GM10847 (cell line): ENCODE measurements around the gene LRMDA.

ENCODE experiments used
- POLR2A ChIP-seq: IDR thresholded peaks from 2 replicates; pipeline ENCODE4 v1.6.1; 2011; ENCODE audit not compliant: insufficient read length; ENCODE audit errors: extremely low read depth

Gene LRMDA

DNA sequence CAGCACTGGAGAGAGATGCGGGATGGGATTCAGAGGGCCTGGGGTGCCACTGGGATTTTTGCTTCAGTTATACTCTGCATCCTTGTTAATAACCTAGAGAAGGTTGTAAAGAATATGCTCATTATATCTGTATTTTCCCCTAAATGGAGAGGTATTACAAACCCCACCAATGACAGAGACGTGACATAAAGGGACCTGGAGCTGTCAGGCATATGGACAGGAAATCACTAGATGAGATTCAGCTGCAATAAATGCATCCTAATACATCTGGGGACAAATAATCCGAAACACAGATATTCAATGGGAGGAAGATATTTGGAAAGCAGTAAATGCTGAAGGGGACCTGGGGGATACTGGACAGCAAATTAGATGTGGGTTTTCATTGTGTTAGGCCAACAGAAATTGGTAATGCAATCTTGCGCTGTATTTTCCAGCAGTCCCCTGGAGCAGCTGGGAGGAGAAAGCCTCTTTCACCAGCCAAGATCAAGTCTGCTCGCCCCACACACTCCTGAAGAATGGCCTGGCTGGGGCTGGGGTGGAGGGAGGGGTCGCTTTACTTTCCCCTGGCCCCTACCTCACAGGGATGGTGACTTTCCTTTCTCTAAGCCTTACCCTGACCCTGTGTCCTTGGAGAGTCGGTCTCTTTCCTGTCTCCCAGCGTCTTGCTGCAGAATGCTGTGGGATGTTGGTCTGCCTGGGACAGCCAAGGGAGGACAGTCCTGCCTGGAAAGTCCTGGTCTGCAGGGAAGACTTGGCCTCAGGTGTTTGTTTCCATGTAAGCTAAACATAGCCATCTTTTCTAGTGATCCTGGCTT is 653.8 kb downstream of the LRMDA start:
- TF ChIP-seq POLR2A: no peak

DNA sequence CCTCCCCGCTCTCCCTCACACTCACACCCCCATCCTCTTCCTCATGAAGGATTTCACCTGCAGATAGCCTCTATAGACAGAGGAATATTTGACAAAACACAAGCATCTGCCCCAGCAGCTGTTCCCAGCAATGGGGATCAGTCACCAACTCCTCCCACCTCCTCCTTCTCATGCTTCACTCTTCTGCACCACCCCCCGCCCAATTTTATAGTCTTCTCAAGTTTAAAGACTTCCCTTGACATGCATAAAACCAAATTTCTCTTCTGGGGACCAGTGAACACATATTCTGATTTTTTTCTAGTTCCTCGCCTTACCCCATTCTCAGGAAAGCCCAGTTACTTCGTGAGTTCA is 654.4 kb downstream of the LRMDA start:
- TF ChIP-seq POLR2A: no peak

DNA sequence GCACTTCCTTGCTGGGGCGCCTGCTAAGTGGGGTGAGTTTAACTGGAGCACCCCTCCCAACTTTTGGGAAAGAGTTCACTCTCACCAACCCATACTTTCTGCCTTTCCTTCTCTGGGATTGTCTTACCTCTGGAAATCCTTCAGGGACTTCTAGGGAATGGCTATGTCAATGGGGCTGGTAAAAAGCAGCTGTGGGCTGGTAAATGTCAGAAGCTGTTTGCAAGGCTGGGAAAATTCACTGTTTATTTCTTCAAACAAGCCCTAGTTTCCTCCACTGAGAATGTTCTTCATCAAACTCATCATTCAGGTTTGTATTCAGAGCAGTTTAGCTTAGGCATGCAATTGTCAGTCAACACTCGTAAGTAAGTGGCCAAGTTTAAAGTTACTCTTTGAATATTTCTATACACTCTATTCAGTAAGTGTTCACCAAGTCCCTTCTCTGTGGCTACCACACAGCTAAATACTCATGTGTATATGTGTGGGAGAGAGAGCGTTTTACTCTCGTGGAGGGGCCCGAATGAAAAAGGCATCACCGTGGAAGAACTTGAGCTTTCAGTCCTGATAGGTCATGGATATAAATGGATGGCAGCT is 654.8 kb downstream of the LRMDA start:
- TF ChIP-seq POLR2A: no peak

DNA sequence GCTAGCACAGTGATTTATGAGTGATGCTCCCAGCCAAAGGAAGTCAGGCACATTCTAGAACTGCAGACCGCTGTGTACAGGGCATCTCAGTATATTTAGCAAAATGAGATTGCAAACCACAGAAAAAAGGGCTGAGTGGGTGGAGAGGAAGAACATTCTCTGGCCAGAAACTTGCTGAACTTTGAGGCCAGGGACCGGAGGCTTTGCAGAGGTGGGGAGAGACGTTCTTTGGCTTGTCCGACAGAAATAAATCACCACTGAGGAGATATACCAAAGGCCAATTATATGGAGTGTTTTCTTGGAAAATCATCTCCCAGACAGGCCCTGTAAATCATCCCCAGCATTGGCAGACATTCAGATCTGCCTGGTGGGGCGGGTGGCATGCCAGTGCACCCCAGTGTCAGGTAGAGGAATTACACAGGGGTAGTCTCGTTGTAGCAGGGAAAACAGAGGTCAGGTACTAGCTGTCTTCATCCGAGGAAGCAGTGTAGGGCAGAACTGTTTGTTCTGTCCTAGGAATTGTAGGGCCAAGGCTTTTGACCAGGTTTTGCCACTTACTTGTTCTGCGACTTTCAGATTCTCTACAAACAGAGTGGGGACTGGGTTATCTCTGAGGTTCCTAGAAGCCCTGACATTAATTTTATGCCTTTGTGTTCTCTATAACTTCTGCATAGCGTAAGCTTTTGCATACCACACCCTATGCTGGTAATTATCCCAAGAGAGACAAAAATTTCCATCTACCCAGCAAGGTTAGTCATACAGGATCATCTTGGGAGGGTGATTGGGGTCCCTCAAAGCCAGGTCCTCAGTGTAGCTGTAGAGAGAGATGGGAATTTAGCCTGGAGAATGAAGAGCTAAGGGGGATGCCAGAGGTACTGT is 655.6 kb downstream of the LRMDA start:
- TF ChIP-seq POLR2A: no peak

DNA sequence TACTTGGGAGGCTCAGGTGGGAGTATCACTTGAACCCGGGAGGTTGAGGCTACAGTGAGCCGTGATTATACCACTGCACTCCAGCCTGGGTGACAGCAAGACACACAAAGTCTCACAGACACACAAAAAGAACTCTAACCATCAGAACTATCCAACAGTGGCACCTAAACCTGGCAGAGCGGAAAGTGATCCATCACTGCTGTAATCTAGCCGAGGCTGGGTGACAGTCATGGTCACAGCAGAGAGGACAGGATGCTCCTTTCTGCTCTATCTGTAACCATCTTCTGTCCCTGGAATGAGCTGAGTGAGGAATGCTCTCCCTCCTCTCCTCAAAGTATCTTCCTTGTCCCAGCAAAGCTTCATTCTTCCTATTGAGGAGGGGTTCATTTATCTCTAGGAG is 656.6 kb downstream of the LRMDA start:
- TF ChIP-seq POLR2A: no peak

DNA sequence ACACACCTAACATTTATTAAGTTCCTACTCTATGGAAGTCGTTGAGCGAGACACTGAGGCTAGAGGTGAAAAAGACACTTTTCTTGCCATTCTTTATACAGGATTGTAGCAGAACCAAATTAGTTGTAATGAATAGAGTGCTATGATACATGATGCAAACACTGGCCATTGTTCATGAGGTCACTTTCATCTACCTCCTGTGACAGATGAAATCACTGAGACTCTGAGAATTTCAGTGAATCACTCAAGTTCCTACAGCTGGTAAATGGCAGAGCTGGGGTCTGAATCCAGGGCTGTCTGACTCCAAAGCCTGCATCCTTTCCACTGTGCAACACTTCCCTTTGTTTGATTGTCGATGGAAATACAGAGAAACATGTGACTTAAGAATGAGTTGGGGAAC is 657.6 kb downstream of the LRMDA start:
- TF ChIP-seq POLR2A: no peak

DNA sequence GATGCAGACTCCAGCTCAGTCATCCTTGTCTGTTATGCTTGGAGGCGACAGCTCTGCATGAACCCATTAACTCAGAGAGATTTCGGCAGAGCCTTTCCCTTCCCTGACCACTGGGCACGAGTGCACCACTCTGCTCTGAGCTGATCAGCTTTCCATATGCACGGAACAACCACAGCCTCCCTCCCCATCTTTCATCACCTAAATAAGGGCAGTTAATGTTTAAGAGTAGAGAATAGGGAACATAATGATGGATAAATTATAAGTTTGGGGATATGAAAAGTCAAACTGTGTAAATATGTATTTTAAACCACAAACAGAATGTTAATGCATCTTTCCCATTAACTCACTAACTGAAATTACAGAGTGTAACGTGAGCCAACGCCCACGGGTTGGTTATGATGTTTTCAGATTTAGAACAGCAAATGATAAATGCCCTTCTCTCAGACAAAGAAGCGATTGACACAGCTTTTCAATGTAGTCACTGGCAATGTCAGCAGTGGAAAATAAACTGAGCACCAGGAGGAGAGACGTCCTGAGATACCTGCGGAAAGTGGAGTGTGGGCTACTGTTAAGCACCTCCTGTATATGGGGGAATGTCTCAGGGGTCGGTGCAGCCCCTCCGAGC is 658.2 kb downstream of the LRMDA start:
- no peak for TF ChIP-seq POLR2A

DNA sequence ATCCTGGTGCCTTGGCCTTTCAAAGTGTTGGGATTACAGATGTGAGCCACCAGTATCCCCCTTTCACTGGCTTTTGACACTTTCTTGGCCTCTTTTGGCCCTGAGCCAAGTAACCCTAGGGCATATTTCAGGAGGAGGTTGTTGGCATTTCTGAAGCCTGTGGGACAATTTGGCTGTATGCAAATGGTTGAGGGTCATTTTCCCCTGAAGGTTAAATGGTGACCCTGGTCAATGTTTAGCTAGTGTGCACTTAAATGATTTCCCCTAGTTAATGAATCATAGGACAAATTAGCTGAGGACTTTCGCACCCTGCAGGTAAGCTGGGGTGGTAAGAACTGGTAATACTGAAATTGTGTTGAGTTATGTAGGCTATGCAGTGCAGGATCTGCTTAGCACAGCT is 660.5 kb downstream of the LRMDA start:
- TF ChIP-seq POLR2A: no peak

DNA sequence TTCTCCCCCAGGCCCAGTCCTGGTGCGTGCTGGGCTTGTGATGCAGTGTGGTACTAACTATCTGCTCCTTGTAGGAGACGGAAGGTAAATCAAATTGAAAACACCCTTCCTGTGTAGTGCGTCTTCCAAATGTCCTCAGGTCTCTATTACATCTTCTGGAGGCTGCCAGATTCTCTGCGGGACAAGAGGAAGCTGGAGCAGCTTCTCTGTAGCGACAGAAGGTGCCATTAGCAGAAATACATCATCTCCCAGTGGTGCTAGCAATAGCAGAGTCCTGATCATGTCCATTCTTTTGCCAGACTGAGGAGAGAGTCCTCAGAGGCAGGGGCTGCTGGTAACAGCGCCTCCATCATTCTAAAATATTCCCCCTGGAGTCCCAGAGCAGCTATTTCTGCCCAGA is 675.2 kb downstream of the LRMDA start:
- TF ChIP-seq POLR2A: no peak

DNA sequence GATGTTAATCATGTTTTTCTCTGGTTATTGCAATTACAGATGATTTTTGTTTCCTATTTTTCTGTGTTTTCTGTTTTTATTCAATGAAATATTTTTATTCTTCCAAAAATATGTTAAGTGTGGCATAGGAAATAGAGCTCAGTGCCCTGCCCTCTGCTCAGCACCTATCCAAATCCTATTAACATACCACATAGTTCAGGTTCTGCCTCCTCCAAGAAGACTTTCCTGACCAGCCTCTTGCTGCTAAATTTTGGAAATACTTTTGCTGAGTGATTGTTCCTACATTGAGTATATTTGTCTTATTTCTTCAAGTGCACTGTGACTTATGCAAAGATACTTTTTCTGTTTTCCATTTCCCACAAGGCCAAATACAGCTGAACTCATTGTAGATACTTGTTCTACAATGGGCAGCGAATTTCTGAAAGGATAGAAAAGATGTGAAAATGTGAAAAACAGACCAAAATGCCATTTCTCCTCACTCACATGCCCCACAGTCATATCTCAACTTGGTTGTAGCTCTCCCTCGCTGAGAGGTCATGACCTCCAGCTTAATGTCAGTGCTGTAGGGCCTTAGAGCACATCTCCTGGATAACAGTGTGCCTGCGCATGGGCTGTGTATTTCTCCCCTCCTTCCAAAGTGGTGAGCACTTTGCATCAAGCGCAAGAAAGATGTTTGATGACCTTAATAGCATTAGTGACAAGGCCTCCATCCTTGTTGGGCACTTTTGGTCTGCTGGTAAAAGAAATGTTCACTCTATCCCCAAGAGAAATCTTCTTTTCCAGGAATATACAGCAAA is 677.3 kb downstream of the LRMDA start:
- no peak for TF ChIP-seq POLR2A

DNA sequence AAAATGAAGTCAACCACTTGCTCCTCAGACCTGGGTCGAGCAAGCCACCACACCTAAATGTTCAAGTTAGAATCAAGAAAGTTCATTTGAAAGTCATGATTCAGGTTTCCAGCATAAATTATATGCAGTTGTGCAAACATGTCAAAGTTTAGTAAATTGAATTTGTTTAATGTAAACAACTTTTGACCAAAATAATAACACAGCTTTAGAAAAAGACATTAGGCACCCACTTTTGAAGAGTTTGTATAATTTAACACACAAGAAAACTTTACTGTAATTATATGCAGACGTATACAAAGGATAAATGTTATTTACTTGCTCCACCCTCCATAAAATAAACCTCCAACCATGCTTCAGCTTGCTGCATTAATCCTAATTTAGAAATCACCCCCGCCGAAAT is 680.0 kb downstream of the LRMDA start:
- TF ChIP-seq POLR2A: no peak

DNA sequence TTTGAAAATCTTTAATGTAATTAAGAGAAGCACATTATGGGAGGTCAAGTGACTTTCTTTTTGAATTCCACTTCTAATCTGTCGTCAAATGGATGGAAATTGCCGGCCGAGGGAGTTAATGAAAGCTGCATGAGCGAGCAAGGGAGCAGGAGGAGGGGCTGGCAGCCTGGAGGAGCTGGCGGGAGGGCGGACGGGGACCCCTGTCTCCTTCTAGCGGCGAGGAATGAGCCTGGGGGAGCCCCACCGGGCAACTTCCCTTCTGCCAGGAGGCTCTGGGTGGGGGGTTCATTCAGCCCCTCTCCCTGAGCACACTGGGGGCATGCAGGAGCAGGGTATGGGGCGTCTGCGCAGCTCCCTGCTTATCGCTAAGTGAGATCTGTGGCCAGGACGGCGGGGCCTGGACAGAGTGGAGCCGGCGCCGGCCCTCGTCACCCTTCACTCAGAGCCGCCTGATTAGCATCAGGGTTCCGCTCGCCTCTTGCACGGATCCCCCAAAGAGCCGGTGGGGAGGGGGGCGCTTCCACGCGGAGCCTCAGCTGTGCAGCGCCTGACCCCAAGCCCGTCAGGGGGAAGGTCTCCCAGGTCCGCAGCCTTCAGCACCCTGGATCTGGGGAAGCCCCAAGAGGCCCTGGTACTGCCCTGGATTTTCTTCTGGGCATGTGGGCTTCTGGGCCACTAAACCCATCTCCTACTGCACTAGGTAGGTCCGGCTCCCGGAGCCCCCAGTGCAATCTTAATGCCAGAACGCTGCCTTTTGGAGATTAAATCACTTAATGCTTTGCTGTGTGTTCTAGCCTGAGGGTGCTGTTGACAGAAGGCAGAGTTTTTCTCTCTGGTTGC is 680.8 kb downstream of the LRMDA start:
- TF ChIP-seq POLR2A: no peak

DNA sequence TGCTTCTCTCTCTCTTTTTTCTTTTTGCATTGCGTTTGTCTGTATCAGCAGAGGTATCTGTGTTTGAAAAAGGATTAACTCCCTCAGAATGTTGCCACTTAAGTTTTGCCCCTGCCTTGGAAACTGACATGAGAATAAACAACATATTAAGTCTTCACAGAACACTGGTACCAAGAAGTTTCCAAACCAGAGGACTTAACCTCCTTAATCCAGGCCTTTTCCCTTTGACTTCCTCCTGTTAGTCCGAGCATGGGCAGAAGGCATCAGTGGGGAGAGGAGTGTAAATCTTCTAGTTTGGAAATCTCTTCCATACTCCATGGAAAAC is 681.4 kb downstream of the LRMDA start:
- TF ChIP-seq POLR2A: no peak

DNA sequence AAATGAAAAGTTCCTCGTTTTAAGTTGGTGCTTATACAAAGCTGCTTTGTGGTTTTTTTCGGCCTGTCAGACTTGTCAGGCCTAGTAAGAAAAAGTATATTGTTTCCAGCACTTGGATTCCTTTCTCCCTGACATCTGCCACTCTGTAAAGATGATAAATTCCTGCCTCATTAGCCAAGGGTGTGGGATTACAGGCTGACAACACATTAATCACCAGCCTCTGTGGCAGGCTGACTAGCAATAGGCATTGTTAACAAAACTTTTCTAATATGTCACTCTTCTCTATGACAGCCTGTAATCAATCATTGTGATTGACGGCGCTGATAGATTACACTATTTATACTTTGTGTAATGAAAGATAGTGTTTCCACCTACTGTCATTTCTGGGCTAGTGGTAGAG is 682.5 kb downstream of the LRMDA start:
- TF ChIP-seq POLR2A: no peak
